Activated T-helper 2 cell treated with anti-CD3 and anti-CD28 coated beads, Interferon-gamma antibody, Interleukin-2, Interleukin-4, amounts not matched to agents 10 μg/mL and 5 μg/mL and 100 μg/mL, durations not matched to agents 14 hours and 24 hours and 36 hours (primary cell): ENCODE data around the gene COL5A1. TPM values are rescaled to one million over a fixed set of nuclear protein-coding genes. Genes with fewer than 3 reads are reported as not detected.

Experiments used
- DNase-seq: peaks from one replicate; pipeline ENCODE4 v3.0.0; 2021; ENCODE audit warnings: low spot score
- H3K27ac Mint-ChIP-seq: one replicate; pipeline ENCODE4 v1.8.0; 2021; ENCODE audit warnings: mixed read lengths
- H3K27me3 Mint-ChIP-seq: one replicate; pipeline ENCODE4 v1.8.0; 2021; ENCODE audit warnings: low read depth, mixed read lengths
- H3K36me3 Mint-ChIP-seq: one replicate; pipeline ENCODE4 v1.8.0; 2021; ENCODE audit warnings: low read depth, mixed read lengths
- H3K4me1 Mint-ChIP-seq: one replicate; pipeline ENCODE4 v1.8.0; 2021; ENCODE audit warnings: low read depth, mixed read lengths
- H3K4me3 Mint-ChIP-seq: one replicate; pipeline ENCODE4 v1.8.0; 2021; ENCODE audit warnings: low read depth, mild to moderate bottlenecking, moderate library complexity, mixed read lengths
- H3K9me3 Mint-ChIP-seq: one replicate; pipeline ENCODE4 v1.8.0; 2021; ENCODE audit warnings: mixed read lengths
- intact Hi-C: fragments of 100-400 bp; cut with micrococcal nuclease; formaldehyde crosslinking; loops from one replicate; pipeline ENCODE4 v1.15.1; 2023
- total RNA-seq: library from RNA; stranded (reverse); gene quantifications from 2 replicates; pipeline ENCODE4 v1.2.3, GENCODE V29; 2022

COL5A1 gene
- total RNA-seq, 1 donor from 2014 or later: not detected

- intact Hi-C loops: no loop called here
- DNase-seq: no peak
- Mint-ChIP-seq H3K9me3 (no peaks in the 10 kb centered on the region), H3K4me3 (no peak overlapping the region), H3K27ac (no peak overlapping the region), H3K27me3 (no peaks in the 10 kb centered on the region), H3K36me3 (no peaks in the 10 kb centered on the region), H3K4me1 (no peaks in the 10 kb centered on the region)
Measured at GRCh38 chr9:134838651-134839454, 197.2 kb downstream of the COL5A1 start.

GRCh38 chr9:134839455-134840125 is 198.0 kb downstream of the COL5A1 start:
- no peak overlapping the region for H3K4me3 Mint-ChIP-seq
- H3K27me3 Mint-ChIP-seq: no peaks in the 10 kb centered on the region
- no peak overlapping the region for H3K27ac Mint-ChIP-seq
- H3K9me3 Mint-ChIP-seq: no peaks in the 10 kb centered on the region
- DNase-seq: no peak
- no peaks in the 10 kb centered on the region for H3K36me3 Mint-ChIP-seq
- no peaks in the 10 kb centered on the region for H3K4me1 Mint-ChIP-seq
- intact Hi-C loops: no loop called here

GRCh38 chr9:134840511-134840910 is 198.9 kb downstream of the COL5A1 start:
- Mint-ChIP-seq H3K27me3 (no peaks in the 10 kb centered on the region), H3K4me1 (no peaks in the 10 kb centered on the region), H3K27ac (no peak overlapping the region), H3K4me3 (no peak overlapping the region), H3K36me3 (no peaks in the 10 kb centered on the region), H3K9me3 (no peaks in the 10 kb centered on the region)
- intact Hi-C loops: no loop called here
- DNase-seq: no peak

- Mint-ChIP-seq H3K4me3 (no peak overlapping the region), H3K4me1 (no peaks in the 10 kb centered on the region), H3K27me3 (no peaks in the 10 kb centered on the region), H3K36me3 (no peaks in the 10 kb centered on the region), H3K27ac (no peak overlapping the region), H3K9me3 (no peaks in the 10 kb centered on the region)
- no peak for DNase-seq
- intact Hi-C loops: no loop called here
Measured at GRCh38 chr9:134841180-134841904, 199.7 kb downstream of the COL5A1 start.

- no peak for DNase-seq
- no peak overlapping the region for H3K4me3 Mint-ChIP-seq
- no peaks in the 10 kb centered on the region for H3K4me1 Mint-ChIP-seq
- intact Hi-C loops: no loop called here
- no peaks in the 10 kb centered on the region for H3K36me3 Mint-ChIP-seq
- no peaks in the 10 kb centered on the region for H3K9me3 Mint-ChIP-seq
- H3K27ac Mint-ChIP-seq: no peak overlapping the region
- H3K27me3 Mint-ChIP-seq: no peaks in the 10 kb centered on the region
Measured at GRCh38 chr9:134842321-134842720, 200.7 kb downstream of the COL5A1 start.

- Mint-ChIP-seq H3K4me3 (no peak overlapping the region), H3K9me3 (no peaks in the 10 kb centered on the region), H3K27me3 (no peaks in the 10 kb centered on the region), H3K27ac (no peak overlapping the region), H3K36me3 (no peaks in the 10 kb centered on the region), H3K4me1 (no peaks in the 10 kb centered on the region)
- intact Hi-C loops: no loop called here
- DNase-seq: no peak
Measured at GRCh38 chr9:134843740-134844139, 202.1 kb downstream of the COL5A1 start.

GRCh38 chr9:134844821-134845220 is 203.2 kb downstream of the COL5A1 start:
- Mint-ChIP-seq H3K4me3 (no peak overlapping the region), H3K27ac (no peak overlapping the region), H3K27me3 (no peaks in the 10 kb centered on the region), H3K4me1 (no peaks in the 10 kb centered on the region), H3K9me3 (no peaks in the 10 kb centered on the region), H3K36me3 (no peaks in the 10 kb centered on the region)
- intact Hi-C loops: no loop called here
- no peak for DNase-seq

- Mint-ChIP-seq H3K4me1 (no peaks in the 10 kb centered on the region), H3K4me3 (no peak overlapping the region), H3K27me3 (no peaks in the 10 kb centered on the region), H3K27ac (no peak overlapping the region), H3K36me3 (no peaks in the 10 kb centered on the region), H3K9me3 (no peaks in the 10 kb centered on the region)
- no peak for DNase-seq
- intact Hi-C loops: no loop called here
Measured at GRCh38 chr9:134846187-134846586, 204.6 kb downstream of the COL5A1 start.

GRCh38 chr9:134846699-134847098 is 205.1 kb downstream of the COL5A1 start:
- no peaks in the 10 kb centered on the region for H3K4me1 Mint-ChIP-seq
- no peak overlapping the region for H3K4me3 Mint-ChIP-seq
- no peaks in the 10 kb centered on the region for H3K36me3 Mint-ChIP-seq
- no peak overlapping the region for H3K27ac Mint-ChIP-seq
- H3K9me3 Mint-ChIP-seq: no peaks in the 10 kb centered on the region
- intact Hi-C loops: no loop called here
- DNase-seq: no peak
- no peaks in the 10 kb centered on the region for H3K27me3 Mint-ChIP-seq

- no peaks in the 10 kb centered on the region for H3K9me3 Mint-ChIP-seq
- no peak for DNase-seq
- no peak overlapping the region for H3K27ac Mint-ChIP-seq
- H3K4me1 Mint-ChIP-seq: no peaks in the 10 kb centered on the region
- intact Hi-C loops: no loop called here
- H3K36me3 Mint-ChIP-seq: no peaks in the 10 kb centered on the region
- no peak overlapping the region for H3K4me3 Mint-ChIP-seq
- H3K27me3 Mint-ChIP-seq: no peaks in the 10 kb centered on the region
Measured at GRCh38 chr9:134847138-134847537, 205.5 kb downstream of the COL5A1 start.

- Mint-ChIP-seq H3K27me3 (no peaks in the 10 kb centered on the region), H3K9me3 (no peaks in the 10 kb centered on the region), H3K4me1 (no peaks in the 10 kb centered on the region), H3K36me3 (no peaks in the 10 kb centered on the region), H3K27ac (no peak overlapping the region), H3K4me3 (no peak overlapping the region)
- intact Hi-C loops: no loop called here
- no peak for DNase-seq
Measured at GRCh38 chr9:134847752-134848432, 206.3 kb downstream of the COL5A1 start.

- no peaks in the 10 kb centered on the region for H3K9me3 Mint-ChIP-seq
- H3K4me3 Mint-ChIP-seq: no peak overlapping the region
- H3K36me3 Mint-ChIP-seq: no peaks in the 10 kb centered on the region
- DNase-seq: no peak
- no peaks in the 10 kb centered on the region for H3K4me1 Mint-ChIP-seq
- H3K27ac Mint-ChIP-seq: no peak overlapping the region
- H3K27me3 Mint-ChIP-seq: no peaks in the 10 kb centered on the region
- intact Hi-C loops: no loop called here
Measured at GRCh38 chr9:134848504-134848903, 206.9 kb downstream of the COL5A1 start.
